ENCODE data around the gene RFC4. TPM values are rescaled to one million over a fixed set of nuclear protein-coding genes. Genes with fewer than 3 reads are reported as not detected.

Gene RFC4
- total and polyA plus RNA-seq, 2 experiments from 2014 or later: 73.3 to 107 TPM

DNA sequence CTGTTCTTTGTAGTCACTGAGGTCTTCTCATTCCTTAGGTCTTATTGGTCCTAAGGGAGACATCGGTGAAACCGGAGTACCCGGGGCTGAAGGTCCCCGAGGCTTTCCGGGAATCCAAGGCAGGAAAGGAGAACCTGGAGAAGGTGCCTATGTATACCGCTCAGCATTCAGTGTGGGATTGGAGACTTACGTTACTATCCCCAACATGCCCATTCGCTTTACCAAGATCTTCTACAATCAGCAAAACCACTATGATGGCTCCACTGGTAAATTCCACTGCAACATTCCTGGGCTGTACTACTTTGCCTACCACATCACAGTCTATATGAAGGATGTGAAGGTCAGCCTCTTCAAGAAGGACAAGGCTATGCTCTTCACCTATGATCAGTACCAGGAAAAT, 47.9 kb upstream of the RFC4 start (continued):
- TF ChIP-seq, protein P1, sequence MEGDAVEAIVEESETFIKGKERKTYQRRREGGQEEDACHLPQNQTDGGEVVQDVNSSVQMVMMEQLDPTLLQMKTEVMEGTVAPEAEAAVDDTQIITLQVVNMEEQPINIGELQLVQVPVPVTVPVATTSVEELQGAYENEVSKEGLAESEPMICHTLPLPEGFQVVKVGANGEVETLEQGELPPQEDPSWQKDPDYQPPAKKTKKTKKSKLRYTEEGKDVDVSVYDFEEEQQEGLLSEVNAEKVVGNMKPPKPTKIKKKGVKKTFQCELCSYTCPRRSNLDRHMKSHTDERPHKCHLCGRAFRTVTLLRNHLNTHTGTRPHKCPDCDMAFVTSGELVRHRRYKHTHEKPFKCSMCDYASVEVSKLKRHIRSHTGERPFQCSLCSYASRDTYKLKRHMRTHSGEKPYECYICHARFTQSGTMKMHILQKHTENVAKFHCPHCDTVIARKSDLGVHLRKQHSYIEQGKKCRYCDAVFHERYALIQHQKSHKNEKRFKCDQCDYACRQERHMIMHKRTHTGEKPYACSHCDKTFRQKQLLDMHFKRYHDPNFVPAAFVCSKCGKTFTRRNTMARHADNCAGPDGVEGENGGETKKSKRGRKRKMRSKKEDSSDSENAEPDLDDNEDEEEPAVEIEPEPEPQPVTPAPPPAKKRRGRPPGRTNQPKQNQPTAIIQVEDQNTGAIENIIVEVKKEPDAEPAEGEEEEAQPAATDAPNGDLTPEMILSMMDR (conservative IDR thresholded peaks at IDR 0.05; ENCODE audit: low read depth in 2 of 2): no peak
- no peak for TF ChIP-seq STAT1 (IDR thresholded peaks at IDR 0.05; ENCODE audit: unreplicated experiment)

DNA sequence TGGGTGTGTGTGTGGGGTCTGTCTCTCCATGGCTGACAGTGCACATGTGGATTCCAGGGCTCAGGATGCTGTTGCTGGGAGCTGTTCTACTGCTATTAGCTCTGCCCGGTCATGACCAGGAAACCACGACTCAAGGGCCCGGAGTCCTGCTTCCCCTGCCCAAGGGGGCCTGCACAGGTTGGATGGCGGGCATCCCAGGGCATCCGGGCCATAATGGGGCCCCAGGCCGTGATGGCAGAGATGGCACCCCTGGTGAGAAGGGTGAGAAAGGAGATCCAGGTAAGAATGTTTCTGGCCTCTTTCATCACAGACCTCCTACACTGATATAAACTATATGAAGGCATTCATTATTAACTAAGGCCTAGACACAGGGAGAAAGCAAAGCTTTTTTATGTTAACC, 46.7 kb upstream of the RFC4 start:
- ATAC-seq: no peak
- no peaks in the 10 kb centered on the region for H4K20me1 ChIP-seq (replicated peaks; ENCODE audit: insufficient read depth)
- H3K9me3 Mint-ChIP-seq: no peaks in the 10 kb centered on the region
- H3K27ac Mint-ChIP-seq: no peak overlapping the region
- H3K4me1 Mint-ChIP-seq: no peaks in the 10 kb centered on the region
- H3K27me3 ChIP-seq (ENCODE audit: insufficient read depth): no peaks in the 10 kb centered on the region
- no peaks in the 10 kb centered on the region for H3F3A ChIP-seq (replicated peaks; ENCODE audit: low read depth)
- H3K4me2 ChIP-seq: no peak overlapping the region
- no peak overlapping the region for H3K4me3 ChIP-seq
- no peaks in the 10 kb centered on the region for H3K27me3 Mint-ChIP-seq (ENCODE audit: insufficient read depth, low read depth, poor library complexity)
- peaks cover 10% of the 10 kb centered on the region; the same call in 1 of the 2 replicates for H3K9me2 ChIP-seq (ENCODE audit: insufficient read depth)
- no peaks in the 10 kb centered on the region for H3K79me2 ChIP-seq (replicated peaks; ENCODE audit: insufficient read depth)
- H3K27ac ChIP-seq (ENCODE audit: low read depth): no peak overlapping the region
- H3K36me3 ChIP-seq (ENCODE audit: insufficient read depth): no peaks in the 10 kb centered on the region; the same call in 1 of the 2 replicates
- H3K36me3 Mint-ChIP-seq (ENCODE audit: low read depth): no peaks in the 10 kb centered on the region
- no peak overlapping the region for H3K4me3 Mint-ChIP-seq
- DNase-seq (ENCODE audit: low spot score): no peak
- no peak overlapping the region for H2AFZ ChIP-seq
- H3K4me1 ChIP-seq (ENCODE audit: insufficient read depth): no peaks in the 10 kb centered on the region
- TF ChIP-seq STAT1 (IDR thresholded peaks at IDR 0.05; ENCODE audit: unreplicated experiment) (no peak), EZH2phosphoT487 (IDR thresholded peaks at IDR 0.05; ENCODE audit: unreplicated experiment) (no peak), POLR2AphosphoS5 (IDR thresholded peaks at IDR 0.05; ENCODE audit: low read depth) (no peak), ZNF331 (CRISPR knock-in tag; IDR thresholded peaks at IDR 0.05; ENCODE audit: low read depth) (no peak), JUNB (IDR thresholded peaks at IDR 0.05; ENCODE audit: unreplicated experiment) (no peak), CREB1 (CRISPR knock-in tag; IDR thresholded peaks at IDR 0.05; ENCODE audit: low read depth) (no peak), ZNF114 (CRISPR knock-in tag; IDR thresholded peaks at IDR 0.05) (no peak), NANOG (IDR thresholded peaks at IDR 0.05; ENCODE audit: borderline replicate concordance) (no peak), EZH2 (IDR thresholded peaks at IDR 0.05; ENCODE audit: low read depth, unreplicated experiment) (no peak)
- TF ChIP-seq, protein P1 (conservative IDR thresholded peaks at IDR 0.05; ENCODE audit: low read depth in 2 of 2): no peak
- TF ChIP-seq, protein P2, sequence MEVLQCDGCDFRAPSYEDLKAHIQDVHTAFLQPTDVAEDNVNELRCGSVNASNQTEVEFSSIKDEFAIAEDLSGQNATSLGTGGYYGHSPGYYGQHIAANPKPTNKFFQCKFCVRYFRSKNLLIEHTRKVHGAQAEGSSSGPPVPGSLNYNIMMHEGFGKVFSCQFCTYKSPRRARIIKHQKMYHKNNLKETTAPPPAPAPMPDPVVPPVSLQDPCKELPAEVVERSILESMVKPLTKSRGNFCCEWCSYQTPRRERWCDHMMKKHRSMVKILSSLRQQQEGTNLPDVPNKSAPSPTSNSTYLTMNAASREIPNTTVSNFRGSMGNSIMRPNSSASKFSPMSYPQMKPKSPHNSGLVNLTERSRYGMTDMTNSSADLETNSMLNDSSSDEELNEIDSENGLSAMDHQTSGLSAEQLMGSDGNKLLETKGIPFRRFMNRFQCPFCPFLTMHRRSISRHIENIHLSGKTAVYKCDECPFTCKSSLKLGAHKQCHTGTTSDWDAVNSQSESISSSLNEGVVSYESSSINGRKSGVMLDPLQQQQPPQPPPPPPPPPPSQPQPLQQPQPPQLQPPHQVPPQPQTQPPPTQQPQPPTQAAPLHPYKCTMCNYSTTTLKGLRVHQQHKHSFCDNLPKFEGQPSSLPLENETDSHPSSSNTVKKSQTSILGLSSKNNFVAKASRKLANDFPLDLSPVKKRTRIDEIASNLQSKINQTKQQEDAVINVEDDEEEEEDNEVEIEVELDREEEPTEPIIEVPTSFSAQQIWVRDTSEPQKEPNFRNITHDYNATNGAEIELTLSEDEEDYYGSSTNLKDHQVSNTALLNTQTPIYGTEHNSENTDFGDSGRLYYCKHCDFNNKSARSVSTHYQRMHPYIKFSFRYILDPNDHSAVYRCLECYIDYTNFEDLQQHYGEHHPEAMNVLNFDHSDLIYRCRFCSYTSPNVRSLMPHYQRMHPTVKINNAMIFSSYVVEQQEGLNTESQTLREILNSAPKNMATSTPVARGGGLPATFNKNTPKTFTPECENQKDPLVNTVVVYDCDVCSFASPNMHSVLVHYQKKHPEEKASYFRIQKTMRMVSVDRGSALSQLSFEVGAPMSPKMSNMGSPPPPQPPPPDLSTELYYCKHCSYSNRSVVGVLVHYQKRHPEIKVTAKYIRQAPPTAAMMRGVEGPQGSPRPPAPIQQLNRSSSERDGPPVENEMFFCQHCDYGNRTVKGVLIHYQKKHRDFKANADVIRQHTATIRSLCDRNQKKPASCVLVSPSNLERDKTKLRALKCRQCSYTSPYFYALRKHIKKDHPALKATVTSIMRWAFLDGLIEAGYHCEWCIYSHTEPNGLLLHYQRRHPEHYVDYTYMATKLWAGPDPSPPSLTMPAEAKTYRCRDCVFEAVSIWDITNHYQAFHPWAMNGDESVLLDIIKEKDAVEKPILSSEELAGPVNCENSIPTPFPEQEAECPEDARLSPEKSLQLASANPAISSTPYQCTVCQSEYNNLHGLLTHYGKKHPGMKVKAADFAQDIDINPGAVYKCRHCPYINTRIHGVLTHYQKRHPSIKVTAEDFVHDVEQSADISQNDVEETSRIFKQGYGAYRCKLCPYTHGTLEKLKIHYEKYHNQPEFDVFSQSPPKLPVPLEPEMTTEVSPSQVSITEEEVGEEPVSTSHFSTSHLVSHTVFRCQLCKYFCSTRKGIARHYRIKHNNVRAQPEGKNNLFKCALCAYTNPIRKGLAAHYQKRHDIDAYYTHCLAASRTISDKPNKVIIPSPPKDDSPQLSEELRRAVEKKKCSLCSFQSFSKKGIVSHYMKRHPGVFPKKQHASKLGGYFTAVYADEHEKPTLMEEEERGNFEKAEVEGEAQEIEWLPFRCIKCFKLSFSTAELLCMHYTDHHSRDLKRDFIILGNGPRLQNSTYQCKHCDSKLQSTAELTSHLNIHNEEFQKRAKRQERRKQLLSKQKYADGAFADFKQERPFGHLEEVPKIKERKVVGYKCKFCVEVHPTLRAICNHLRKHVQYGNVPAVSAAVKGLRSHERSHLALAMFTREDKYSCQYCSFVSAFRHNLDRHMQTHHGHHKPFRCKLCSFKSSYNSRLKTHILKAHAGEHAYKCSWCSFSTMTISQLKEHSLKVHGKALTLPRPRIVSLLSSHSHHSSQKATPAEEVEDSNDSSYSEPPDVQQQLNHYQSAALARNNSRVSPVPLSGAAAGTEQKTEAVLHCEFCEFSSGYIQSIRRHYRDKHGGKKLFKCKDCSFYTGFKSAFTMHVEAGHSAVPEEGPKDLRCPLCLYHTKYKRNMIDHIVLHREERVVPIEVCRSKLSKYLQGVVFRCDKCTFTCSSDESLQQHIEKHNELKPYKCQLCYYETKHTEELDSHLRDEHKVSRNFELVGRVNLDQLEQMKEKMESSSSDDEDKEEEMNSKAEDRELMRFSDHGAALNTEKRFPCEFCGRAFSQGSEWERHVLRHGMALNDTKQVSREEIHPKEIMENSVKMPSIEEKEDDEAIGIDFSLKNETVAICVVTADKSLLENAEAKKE (CRISPR knock-in tag; IDR thresholded peaks at IDR 0.05): no peak
- TF ChIP-seq, protein P3, sequence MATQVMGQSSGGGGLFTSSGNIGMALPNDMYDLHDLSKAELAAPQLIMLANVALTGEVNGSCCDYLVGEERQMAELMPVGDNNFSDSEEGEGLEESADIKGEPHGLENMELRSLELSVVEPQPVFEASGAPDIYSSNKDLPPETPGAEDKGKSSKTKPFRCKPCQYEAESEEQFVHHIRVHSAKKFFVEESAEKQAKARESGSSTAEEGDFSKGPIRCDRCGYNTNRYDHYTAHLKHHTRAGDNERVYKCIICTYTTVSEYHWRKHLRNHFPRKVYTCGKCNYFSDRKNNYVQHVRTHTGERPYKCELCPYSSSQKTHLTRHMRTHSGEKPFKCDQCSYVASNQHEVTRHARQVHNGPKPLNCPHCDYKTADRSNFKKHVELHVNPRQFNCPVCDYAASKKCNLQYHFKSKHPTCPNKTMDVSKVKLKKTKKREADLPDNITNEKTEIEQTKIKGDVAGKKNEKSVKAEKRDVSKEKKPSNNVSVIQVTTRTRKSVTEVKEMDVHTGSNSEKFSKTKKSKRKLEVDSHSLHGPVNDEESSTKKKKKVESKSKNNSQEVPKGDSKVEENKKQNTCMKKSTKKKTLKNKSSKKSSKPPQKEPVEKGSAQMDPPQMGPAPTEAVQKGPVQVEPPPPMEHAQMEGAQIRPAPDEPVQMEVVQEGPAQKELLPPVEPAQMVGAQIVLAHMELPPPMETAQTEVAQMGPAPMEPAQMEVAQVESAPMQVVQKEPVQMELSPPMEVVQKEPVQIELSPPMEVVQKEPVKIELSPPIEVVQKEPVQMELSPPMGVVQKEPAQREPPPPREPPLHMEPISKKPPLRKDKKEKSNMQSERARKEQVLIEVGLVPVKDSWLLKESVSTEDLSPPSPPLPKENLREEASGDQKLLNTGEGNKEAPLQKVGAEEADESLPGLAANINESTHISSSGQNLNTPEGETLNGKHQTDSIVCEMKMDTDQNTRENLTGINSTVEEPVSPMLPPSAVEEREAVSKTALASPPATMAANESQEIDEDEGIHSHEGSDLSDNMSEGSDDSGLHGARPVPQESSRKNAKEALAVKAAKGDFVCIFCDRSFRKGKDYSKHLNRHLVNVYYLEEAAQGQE (IDR thresholded peaks at IDR 0.05; ENCODE audit: unreplicated experiment): no peak
